BE2C (cell line): Measurements from ENCODE around the gene LRMDA.
"Not testable (repeated sequence)": the region's sequence is repeated elsewhere in the genome, so short reads cannot be mapped to it uniquely, and the experiment has no call there.

Experiments used
- DNase-seq: peaks from one replicate; pipeline ENCODE4 v3.0.0-alpha.2; 2020
- H3K27me3 ChIP-seq: fragments of 250-450 bp; sonication (Bioruptor Pico); 2 replicates; pipeline ENCODE4 v1.5.1; 2020; ENCODE audit warnings: mild to moderate bottlenecking
- H3K36me3 ChIP-seq: fragments of 250-450 bp; sonication (Bioruptor Pico); 2 replicates; pipeline ENCODE4 v1.5.1; 2020; ENCODE audit warnings: mild to moderate bottlenecking
- H3K4me1 ChIP-seq: fragments of 250-450 bp; sonication (Bioruptor Pico); 2 replicates; pipeline ENCODE4 v1.5.1; 2020
- H3K4me3 ChIP-seq: 2 replicates; pipeline ENCODE4 v1.5.1; 2011; ENCODE audit warnings: low read depth, low read length
- H3K9me3 ChIP-seq: fragments of 250-450 bp; sonication (Bioruptor Pico); 2 replicates; pipeline ENCODE4 v1.5.1; 2020
- TF ChIP-seq, protein P1 (sequence below): IDR thresholded peaks from 2 replicates; pipeline ENCODE4 v1.5.1; 2012; ENCODE audit warnings: mild to moderate bottlenecking, low read depth, low read length

LRMDA gene

DNA sequence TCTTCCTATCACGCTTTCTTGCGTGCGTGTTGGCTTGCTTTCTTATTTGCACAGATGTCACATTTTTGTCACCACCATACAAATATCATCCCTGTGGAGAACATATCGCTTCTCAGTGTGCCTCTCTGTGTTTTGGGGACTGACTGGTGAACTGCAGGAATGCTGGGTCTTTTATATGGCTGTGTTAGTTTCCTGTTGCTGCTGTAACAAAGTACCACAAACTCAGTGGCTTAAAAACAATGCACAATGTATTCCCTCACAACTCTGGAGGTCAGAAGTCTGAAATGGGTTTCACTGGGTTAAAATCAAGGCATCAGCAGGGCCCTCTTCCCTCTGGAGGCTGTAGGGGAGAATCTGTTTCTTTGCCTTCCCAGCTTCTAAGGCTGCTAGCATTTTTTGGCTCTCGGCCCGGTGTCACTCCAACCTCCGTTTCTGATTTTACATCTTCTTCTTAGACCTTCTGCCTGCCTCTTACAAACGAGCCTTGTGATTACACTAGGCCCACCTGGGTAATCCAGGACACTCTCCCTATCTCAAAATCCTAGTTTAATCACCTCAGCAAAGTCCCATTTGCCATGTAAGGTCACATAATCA lies 82.0 kb downstream of the LRMDA start:
- H3K27me3 ChIP-seq: no peaks in the 10 kb centered on the region
- no peaks in the 10 kb centered on the region for H3K36me3 ChIP-seq
- TF ChIP-seq, protein P1, sequence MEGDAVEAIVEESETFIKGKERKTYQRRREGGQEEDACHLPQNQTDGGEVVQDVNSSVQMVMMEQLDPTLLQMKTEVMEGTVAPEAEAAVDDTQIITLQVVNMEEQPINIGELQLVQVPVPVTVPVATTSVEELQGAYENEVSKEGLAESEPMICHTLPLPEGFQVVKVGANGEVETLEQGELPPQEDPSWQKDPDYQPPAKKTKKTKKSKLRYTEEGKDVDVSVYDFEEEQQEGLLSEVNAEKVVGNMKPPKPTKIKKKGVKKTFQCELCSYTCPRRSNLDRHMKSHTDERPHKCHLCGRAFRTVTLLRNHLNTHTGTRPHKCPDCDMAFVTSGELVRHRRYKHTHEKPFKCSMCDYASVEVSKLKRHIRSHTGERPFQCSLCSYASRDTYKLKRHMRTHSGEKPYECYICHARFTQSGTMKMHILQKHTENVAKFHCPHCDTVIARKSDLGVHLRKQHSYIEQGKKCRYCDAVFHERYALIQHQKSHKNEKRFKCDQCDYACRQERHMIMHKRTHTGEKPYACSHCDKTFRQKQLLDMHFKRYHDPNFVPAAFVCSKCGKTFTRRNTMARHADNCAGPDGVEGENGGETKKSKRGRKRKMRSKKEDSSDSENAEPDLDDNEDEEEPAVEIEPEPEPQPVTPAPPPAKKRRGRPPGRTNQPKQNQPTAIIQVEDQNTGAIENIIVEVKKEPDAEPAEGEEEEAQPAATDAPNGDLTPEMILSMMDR: no peak
- peaks cover 5% of the 10 kb centered on the region for H3K4me1 ChIP-seq
- DNase-seq: no peak
- H3K4me3 ChIP-seq: no peak overlapping the region
- no peaks in the 10 kb centered on the region; the same call in 1 of the 2 replicates for H3K9me3 ChIP-seq

DNA sequence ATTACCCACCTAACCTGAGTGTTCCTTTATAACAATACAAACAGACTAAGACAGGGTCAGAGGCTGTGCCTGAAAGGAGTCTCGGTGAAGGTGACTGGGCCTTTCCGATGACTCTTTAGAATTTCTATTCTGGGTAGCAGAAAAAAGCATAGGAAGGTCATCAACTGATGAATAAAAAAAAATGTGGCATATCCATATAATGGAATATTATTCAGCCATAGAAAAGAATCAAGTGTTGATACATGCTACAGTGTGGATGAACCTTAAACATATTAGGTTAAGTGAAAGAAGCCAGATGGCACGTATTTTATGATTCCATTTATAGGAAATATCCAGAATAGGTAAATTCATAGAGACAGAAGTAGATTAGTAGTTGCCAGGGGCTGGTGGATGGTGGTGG lies 83.4 kb downstream of the LRMDA start:
- DNase-seq: no peak
- Histone ChIP-seq H3K27me3 (no peaks in the 10 kb centered on the region), H3K4me1 (no peaks in the 10 kb centered on the region), H3K36me3 (no peaks in the 10 kb centered on the region), H3K9me3 (no peaks in the 10 kb centered on the region; the same call in 1 of the 2 replicates), H3K4me3 (no peak overlapping the region)
- TF ChIP-seq, protein P1: no peak

DNA sequence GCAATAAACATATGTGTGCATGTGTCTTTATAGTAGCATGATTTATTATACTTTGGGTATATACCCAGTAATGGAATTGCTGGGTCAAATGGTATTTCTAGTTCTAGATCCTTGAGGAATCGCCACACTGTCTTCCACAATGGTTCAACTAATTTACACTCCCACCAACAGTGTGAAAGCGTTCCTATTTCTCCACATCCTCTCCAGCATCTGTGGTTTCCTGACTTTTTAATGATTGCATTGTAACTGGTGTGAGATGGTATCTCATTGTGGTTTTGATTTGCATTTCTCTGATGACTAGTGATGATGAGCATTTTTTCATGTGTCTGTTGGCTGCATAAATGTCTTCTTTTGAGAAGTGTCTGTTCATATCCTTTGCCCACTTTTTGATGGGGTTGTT lies 84.7 kb downstream of the LRMDA start:
- H3K36me3 ChIP-seq, DNase-seq, H3K4me3 ChIP-seq, H3K27me3 ChIP-seq, H3K4me1 ChIP-seq, H3K9me3 ChIP-seq: not testable (repeated sequence)

DNA sequence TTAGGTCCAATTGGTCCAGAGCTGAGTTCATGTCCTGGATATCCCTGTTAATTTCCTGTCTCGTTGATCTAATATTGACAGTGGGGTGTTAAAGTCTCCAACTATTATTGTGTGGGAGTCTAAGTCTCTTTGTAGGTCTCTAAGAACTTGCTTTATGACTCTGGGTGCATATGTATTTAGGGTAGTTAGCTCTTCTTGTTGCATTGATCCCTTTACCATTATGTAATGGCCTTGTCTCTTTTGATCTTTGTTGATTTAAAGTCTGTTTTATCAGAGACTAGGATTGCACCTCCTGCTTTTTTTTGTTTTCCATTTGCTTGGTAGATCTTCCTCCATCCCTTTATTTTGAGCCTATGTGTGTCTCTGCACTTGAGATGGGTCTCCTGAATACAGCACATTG lies 87.8 kb downstream of the LRMDA start:
- not testable (repeated sequence) for H3K36me3 ChIP-seq, H3K9me3 ChIP-seq, H3K27me3 ChIP-seq, H3K4me1 ChIP-seq, DNase-seq, H3K4me3 ChIP-seq

DNA sequence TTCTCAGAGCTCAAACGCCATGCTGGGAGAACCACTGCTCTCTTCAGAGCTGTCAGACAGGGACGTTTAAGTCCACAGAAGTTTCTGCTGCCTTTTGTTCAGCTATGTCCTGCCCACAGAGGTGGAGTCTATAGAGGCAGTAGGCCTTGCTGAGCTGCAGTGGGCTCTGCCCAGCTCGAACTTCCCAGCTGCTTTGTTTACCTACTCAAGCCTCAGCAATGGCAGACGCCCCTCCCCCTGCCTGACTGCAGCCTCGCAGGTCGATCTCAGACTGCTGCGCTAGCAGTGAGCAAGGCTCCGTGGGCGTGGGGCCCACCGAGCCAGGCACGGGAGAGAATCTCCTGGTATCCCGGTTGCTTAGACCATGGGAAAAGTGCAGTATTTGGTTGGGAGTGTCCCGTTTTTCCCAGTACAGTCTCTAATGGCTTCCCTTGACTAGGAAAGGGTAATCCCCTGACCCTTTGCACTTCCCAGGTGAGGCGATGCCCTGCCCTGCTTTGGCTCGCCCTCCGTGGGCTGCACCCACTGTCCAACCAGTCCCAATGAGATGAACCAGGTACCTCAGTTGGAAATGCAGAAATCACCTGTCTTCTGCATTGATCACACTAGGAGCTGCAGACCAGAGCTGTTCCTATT lies 89.9 kb downstream of the LRMDA start:
- H3K4me1 ChIP-seq, H3K36me3 ChIP-seq, H3K9me3 ChIP-seq, H3K4me3 ChIP-seq, H3K27me3 ChIP-seq, DNase-seq: not testable (repeated sequence)

DNA sequence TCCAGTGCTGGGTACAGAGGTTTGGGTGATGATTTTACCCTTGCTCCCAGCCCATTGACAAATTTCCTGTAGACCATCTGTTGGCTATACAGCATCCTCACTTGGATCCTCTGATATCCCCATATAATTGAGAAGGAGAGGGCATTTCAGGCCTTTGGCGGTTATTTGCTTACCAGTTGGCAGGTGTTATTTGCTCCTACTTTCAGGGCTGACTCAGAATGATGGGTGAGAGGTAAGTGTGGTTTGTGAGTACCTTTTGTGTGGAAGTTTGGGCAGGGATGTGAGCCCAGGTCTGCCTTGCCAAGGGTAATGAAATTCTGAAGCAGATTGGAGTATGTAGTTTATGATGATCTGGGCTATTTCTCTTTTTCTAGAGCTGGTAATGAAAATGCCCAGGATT lies 93.6 kb downstream of the LRMDA start:
- DNase-seq: no peak

DNA sequence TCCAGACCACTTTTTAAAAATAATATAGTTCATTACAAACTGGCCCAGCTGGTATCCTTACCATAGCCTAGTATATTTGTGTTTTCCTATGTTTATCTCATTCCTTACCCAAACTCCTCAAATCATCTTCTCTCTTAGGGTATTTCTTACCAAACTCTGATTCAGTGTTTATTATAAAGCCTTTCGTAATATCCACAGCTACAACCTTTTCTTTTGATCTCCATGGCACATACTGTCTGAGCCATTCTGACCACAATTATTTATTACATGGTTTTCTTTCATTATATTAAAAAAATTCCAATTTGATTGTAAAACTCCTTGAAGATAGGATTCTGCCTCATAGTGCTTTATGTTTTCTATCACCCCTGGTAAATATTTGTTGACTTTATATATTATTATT lies 94.2 kb downstream of the LRMDA start:
- Histone ChIP-seq H3K4me3 (no peak overlapping the region), H3K9me3 (no peaks in the 10 kb centered on the region), H3K36me3 (no peaks in the 10 kb centered on the region), H3K27me3 (no peaks in the 10 kb centered on the region), H3K4me1 (no peaks in the 10 kb centered on the region)
- TF ChIP-seq, protein P1: no peak
- no peak for DNase-seq

More for the DNA sequence above, 93.6 kb downstream of the LRMDA start:
- Histone ChIP-seq H3K27me3 (no peaks in the 10 kb centered on the region), H3K4me1 (no peaks in the 10 kb centered on the region), H3K36me3 (no peaks in the 10 kb centered on the region), H3K9me3 (no peaks in the 10 kb centered on the region), H3K4me3 (no peak overlapping the region)
- TF ChIP-seq, protein P1: no peak
